ENCODE measurements around the gene LMNTD1.
"Not testable (repeated sequence)": the region's sequence is repeated elsewhere in the genome, so short reads cannot be mapped to it uniquely, and the experiment has no call there.

Gene LMNTD1

GRCh38 chr12:25427337-25428249 lies 125.5 kb downstream of the LMNTD1 start:
- in situ Hi-C loops (cut with HindIII; ENCODE audit: low pct_unique_long_range_greater_than_20kb, low sequenced_read_pairs) = no loop called here
- no peak for TF ChIP-seq JUND (IDR thresholded peaks at IDR 0.05; ENCODE audit: low read depth)
- DNase-seq (ENCODE audit: low read depth in 1 of 2, low spot score in 1 of 2) = no peak

DNA sequence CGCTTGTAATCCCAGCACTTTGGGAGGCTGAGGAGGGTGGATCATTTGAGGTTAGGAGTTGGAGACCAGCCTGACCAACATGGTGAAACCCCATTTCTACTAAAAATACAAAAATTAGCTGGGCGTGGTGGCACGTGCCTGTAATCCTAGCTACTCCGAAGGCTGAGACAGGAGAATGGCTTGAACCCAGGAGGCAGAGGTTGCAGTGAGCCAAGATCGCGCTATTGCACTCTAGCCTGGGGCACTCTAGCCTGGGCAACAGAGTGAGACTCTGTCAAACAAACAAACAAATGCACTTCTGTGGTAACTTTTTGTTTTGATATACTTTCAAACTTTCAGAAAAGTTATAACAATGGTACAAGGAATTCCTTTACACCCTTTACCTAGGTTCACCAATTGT lies 126.3 kb downstream of the LMNTD1 start:
- in situ Hi-C loops (cut with HindIII; ENCODE audit: low pct_unique_long_range_greater_than_20kb, low sequenced_read_pairs) = not testable (repeated sequence)

More for the DNA sequence above, 126.3 kb downstream of the LMNTD1 start:
- DNase-seq (ENCODE audit: low read depth in 1 of 2, low spot score in 1 of 2) = not testable (repeated sequence)
